HepG2 (cell line): Measurements from ENCODE around the gene KLHL12. TPM values are rescaled to one million over a fixed set of nuclear protein-coding genes. Genes with fewer than 3 reads are reported as not detected.

Source experiments
- KIAA2018 ChIP-seq: sonication (generic); formaldehyde crosslinking; IDR thresholded peaks from 2 replicates; pipeline ENCODE4 v1.5.0; 2020; ENCODE audit warnings: mild to moderate bottlenecking, missing genetic modification reagents, borderline replicate concordance
- RERE ChIP-seq: IDR thresholded peaks from 2 replicates; pipeline ENCODE4 v1.6.1; 2016; ENCODE audit warnings: low read depth, missing genetic modification reagents, missing compliant biosample characterization
- SIN3B ChIP-seq: fragments of 150-350 bp; IDR thresholded peaks from 2 replicates; pipeline ENCODE4 v1.6.1; 2014; ENCODE audit warnings: low read length
- ZMYM3 ChIP-seq: sonication (generic); formaldehyde crosslinking; IDR thresholded peaks from 2 replicates; pipeline ENCODE4 v1.5.1; 2020; ENCODE audit warnings: mild to moderate bottlenecking, missing genetic modification reagents
- ZNF737 ChIP-seq: sonication (generic); formaldehyde crosslinking; IDR thresholded peaks from 2 replicates; pipeline ENCODE4 v1.5.0; 2020; ENCODE audit warnings: missing genetic modification reagents, mild to moderate bottlenecking, borderline replicate concordance
- ZNF788 ChIP-seq: sonication (generic); formaldehyde crosslinking; IDR thresholded peaks from 2 replicates; pipeline ENCODE4 v1.5.0; 2020; ENCODE audit warnings: mild to moderate bottlenecking, missing genetic modification reagents, borderline replicate concordance
- polyA plus RNA-seq, 8 experiments: library from polyadenylated mRNA; depleted of rRNA in 3 of 8; stranded (reverse) in 7 of 8; unstranded in 1 of 8; fragments of >200 nt; fragmentation: Illumina TruSeq in 4 of 8; extraction: Trizol in 4 of 8; gene quantifications; 2 replicates each; pipeline versions ENCODE4 v1.2.1 to v1.2.3, GENCODE V29; 2011 to 2016; ENCODE audit warnings: low read depth in 4 of 8, missing spikeins in 1 of 8, mixed read lengths in 1 of 8; ENCODE audit not compliant: insufficient read depth in 1 of 8
- total RNA-seq, 5 experiments: library from RNA; depleted of rRNA; stranded (reverse); fragments of >200 nt; fragmentation: Illumina TruSeq; extraction: Trizol; gene quantifications; 2 replicates each; pipeline ENCODE4 v1.2.3, GENCODE V29; 2016; ENCODE audit warnings: low read depth in 1 of 5
- TF ChIP-seq, protein P1 (sequence below): sonication (generic); formaldehyde crosslinking; IDR thresholded peaks from 2 replicates; pipeline ENCODE4 v1.5.0; 2020; ENCODE audit warnings: mild to moderate bottlenecking, low read depth, missing genetic modification reagents, borderline replicate concordance
- TF ChIP-seq, protein P2 (sequence below): sonication (generic); formaldehyde crosslinking; IDR thresholded peaks from 2 replicates; pipeline ENCODE4 v1.5.1; 2020; ENCODE audit warnings: missing genetic modification reagents, mild to moderate bottlenecking, borderline replicate concordance
- TF ChIP-seq, protein P3 (sequence below): sonication (generic); formaldehyde crosslinking; IDR thresholded peaks from 2 replicates; pipeline ENCODE4 v1.4.0; 2020; ENCODE audit warnings: missing genetic modification reagents; ENCODE audit errors: not compliant biosample characterization

The KLHL12 gene
- total and polyA plus RNA-seq, 2 of the 13 experiments (the other 11 are each of a cell fraction or from before 2014, with no cell fraction given): 19.2 to 25.2 TPM

GRCh38 chr1:202860744-202861419 lies 66.2 kb downstream of the KLHL12 start (continued):
- TF ChIP-seq SIN3B (no peak), ZMYM3 (CRISPR knock-in tag) (peak; percentile 62), ZNF788 (CRISPR knock-in tag) (no peak), RERE (CRISPR knock-in tag) (no peak), ZNF737 (CRISPR knock-in tag) (no peak), KIAA2018 (CRISPR knock-in tag) (no peak)
- TF ChIP-seq, protein P1, sequence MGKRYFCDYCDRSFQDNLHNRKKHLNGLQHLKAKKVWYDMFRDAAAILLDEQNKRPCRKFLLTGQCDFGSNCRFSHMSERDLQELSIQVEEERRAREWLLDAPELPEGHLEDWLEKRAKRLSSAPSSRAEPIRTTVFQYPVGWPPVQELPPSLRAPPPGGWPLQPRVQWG: no peak
- TF ChIP-seq, protein P2, sequence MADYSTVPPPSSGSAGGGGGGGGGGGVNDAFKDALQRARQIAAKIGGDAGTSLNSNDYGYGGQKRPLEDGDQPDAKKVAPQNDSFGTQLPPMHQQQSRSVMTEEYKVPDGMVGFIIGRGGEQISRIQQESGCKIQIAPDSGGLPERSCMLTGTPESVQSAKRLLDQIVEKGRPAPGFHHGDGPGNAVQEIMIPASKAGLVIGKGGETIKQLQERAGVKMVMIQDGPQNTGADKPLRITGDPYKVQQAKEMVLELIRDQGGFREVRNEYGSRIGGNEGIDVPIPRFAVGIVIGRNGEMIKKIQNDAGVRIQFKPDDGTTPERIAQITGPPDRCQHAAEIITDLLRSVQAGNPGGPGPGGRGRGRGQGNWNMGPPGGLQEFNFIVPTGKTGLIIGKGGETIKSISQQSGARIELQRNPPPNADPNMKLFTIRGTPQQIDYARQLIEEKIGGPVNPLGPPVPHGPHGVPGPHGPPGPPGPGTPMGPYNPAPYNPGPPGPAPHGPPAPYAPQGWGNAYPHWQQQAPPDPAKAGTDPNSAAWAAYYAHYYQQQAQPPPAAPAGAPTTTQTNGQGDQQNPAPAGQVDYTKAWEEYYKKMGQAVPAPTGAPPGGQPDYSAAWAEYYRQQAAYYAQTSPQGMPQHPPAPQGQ (CRISPR knock-in tag): no peak
- TF ChIP-seq, protein P3, sequence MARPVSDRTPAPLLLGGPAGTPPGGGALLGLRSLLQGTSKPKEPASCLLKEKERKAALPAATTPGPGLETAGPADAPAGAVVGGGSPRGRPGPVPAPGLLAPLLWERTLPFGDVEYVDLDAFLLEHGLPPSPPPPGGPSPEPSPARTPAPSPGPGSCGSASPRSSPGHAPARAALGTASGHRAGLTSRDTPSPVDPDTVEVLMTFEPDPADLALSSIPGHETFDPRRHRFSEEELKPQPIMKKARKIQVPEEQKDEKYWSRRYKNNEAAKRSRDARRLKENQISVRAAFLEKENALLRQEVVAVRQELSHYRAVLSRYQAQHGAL: no peak
